ENCODE measurements around the gene APOBEC3G.
A peak's percentile ranks its signal among the peaks of the same experiment; 100 is the strongest.
"Not testable (repeated sequence)": the region's sequence is repeated elsewhere in the genome, so short reads cannot be mapped to it uniquely, and the experiment has no call there.

Gene APOBEC3G

DNA sequence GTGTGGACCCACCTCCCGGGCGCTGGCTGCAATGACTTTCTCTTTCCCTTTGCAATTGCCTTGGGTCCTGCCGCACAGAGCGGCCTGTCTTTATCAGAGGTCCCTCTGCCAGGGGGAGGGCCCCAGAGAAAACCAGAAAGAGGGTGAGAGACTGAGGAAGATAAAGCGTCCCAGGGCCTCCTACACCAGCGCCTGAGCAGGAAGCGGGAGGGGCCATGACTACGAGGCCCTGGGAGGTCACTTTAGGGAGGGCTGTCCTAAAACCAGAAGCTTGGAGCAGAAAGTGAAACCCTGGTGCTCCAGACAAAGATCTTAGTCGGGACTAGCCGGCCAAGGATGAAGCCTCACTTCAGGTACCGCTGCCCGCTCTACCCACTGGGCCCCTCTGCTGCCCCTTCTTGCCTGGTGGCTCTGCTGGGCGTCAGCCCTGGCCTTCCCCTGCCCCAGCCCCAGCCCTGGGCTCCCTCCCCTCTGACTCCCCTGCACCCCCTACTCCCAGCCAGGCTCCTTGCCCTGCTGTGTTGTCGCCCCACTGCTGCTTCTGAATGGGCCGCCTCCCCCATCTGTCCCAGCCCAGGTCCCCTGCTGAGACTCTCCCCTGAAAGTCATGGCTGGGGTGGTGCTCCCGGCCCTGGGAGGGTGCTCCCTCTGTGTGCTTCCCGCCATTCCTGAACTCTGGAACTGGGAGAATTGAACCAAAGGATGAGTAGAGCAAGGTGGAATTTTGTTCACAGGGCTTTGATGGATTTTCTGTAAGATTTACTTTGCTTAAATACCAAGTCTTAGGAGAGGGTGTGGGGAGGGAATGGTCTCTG, at the start of gene APOBEC3G:
APOBEC3G (plus strand) TSS at position 250 of the 815 bp plus-strand sequence; CDS start at position 337, 87 bp downstream.
- DNase-seq (ENCODE audit: low spot score), result peak; percentile 80

DNA sequence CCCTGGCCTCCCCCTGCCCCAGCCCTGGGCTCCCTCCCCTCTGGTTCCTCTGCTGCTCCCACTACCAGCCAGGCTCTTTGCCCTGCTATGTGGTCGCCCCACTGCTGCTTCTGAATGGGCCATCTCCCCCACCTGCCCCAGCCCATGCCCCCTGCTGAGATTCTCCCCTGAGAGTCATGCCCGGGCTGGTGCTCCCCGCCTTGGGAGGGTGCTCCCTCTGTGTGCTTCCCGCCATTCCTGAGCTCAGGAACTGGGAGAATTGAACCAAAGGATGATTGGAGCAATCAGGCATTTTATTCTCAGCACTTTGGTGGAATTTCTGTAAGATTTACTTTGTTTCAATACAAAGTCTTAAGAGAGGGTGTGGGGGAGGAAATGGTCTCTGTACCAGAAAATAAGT, 49.4 kb upstream of the APOBEC3G start:
- no peak for DNase-seq (ENCODE audit: low spot score)

DNA sequence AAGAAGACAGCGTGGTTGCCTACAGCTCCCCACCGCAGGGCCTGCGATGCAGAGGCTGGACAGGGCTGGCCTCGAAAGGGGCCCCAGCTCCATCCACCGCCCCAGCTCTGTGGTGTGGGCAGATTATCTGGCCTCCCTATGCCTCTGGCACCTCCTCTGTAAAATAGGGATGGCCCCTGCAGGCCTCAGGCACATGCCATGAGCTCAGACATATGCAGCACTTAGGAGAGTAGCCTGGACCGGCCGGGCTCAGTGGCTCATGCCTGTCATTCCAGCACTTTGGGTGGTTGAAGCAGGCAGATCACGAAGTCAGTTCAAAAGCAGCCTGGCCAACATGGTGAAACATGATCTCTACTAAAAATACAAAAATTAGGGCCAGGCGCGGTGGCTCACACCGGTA, 48.8 kb upstream of the APOBEC3G start:
- no peak for DNase-seq (ENCODE audit: low spot score)

DNA sequence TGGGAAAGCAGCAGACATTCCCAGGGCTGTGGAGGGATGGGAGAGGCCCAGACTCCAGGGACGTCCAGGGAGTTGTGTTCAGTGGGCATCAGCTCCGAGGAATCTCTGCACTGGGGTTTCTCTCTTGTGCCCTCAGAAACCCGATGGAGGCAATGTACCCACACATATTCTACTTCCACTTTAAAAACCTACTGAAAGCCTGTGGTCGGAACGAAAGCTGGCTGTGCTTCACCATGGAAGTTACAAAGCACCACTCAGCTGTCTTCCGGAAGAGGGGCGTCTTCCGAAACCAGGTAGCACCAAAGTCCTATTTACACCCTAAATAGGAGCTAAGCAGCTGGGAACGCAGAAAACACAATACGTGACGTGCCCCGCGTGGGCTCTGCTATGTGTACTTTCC, 47.8 kb upstream of the APOBEC3G start:
- DNase-seq (ENCODE audit: low spot score), result no peak

DNA sequence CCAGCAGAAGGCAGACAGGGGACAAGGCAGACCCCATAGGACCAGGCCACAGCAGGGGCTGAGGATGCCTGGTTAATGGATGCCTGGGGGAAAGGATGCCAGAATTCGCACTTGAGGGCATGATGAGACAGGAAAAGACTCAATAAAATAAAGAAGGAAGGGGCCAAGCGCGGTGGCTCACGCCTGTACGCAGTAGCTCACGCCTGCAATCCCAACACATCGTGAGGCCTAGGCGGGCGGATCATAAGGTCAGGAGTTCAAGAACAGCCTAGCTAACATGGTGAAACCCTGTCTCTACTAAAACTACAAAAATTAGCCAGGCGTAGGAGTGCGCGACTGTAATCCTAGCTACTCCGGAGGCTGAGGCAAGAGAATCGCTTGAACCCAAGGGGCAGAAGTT, 46.4 kb upstream of the APOBEC3G start:
- no peak for DNase-seq (ENCODE audit: low spot score)

DNA sequence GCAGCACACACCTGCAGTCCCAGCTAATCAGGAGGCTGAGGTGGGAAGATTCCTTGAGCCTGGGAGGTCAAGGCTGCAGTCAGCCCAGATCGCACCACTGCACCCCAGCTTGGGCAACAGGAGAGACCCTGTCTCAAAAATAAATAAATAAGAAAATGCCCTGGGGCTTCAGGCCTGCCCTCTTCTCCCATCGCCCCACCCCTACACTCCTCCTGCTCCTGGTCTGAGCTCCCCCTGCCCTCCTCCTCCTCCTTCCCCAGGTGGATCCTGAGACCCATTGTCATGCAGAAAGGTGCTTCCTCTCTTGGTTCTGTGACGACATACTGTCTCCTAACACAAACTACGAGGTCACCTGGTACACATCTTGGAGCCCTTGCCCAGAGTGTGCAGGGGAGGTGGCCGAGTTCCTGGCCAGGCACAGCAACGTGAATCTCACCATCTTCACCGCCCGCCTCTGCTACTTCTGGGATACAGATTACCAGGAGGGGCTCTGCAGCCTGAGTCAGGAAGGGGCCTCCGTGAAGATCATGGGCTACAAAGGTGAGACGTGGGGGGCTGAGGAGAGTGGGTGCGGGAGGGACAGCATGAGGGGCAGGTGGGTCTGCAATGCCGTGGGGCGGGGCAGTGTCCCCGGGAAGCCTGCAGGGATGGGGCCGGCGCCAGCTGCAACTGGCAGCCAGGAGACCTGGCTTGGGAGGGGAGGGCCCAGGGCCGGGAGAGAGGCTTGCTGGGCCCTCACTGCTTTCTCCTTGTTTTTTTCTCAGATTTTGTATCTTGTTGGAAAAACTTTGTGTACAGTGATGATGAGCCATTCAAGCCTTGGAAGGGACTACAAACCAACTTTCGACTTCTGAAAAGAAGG, 45.4 kb upstream of the APOBEC3G start:
- not testable (repeated sequence) for DNase-seq (ENCODE audit: low spot score)

DNA sequence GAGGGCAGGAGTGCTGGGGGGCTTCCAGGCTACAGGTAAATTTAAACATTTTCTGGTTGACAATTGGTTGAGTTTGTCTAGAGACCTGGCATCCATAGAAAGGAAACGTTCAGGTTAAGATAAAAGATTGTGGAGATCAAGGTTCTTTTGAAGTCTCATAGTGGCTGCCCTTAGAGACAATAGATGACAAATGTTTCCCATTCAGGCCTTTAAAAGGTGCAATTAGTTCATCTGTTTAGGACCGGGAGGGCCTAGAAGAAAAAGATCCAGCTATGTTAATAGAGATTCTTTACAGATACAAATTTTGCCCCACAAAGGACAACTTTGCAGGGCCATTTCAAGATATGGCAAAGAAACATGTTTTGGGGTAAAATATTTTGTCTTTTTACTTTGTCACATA, 40.0 kb upstream of the APOBEC3G start:
- DNase-seq (ENCODE audit: low spot score), result not testable (repeated sequence)

DNA sequence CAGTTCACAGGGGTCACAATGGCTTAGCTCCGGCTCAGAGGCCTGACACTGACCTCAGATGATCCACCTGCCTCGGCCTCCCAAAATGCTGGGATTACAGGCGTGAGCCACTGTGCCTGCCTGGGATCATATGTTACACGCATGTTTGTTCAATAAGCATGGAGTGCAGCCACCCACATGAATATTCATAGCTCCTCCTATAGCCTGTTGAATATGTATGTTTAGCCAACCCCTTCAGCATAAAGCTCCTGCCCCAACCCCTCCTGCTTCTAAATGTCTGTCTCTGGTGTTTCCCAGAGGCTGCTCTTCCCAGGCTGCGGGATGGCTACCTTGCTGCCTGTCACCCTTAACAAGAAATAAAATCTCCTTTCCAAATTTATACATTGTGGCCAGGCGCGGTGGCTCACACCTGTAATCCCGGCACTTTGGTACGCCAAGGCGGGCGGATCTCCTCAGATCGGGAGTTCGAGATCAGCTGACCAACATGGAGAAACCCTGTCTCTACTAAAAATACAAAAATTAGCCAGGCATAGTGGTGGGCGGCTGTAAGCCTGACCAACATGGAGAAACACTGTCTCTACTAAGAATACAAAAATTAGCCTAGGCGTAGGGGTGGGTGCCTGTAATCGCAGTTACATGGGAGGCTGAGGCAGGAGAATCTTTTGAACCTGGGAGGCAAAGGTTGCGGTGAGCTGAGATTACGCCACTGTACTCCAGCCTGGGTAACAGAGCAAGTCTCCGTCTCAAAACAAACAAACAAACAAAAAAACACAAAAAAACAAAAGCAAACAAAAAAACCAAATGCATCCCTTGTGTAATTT, 37.6 kb upstream of the APOBEC3G start:
- DNase-seq (ENCODE audit: low spot score), result no peak

DNA sequence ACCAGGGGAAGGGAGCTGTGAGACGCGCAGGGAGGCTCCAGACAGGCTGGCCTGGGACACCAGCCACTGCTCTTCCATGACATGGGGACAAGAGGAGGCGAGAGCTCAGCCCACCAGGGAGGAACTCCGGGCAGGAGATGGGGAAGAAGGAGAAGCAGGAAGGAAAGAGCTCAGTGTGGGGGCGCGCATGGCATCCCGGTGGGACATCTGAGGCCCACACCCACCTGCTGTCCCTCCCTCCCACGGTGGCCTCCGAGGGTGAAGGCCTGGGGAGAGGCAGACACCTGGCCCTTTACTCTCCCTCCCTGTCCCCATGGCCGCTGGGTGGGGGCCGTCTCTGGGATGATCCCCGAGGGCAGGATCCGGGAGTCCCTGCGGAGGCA, 36.9 kb upstream of the APOBEC3G start:
- not testable (repeated sequence) for DNase-seq (ENCODE audit: low spot score)

DNA sequence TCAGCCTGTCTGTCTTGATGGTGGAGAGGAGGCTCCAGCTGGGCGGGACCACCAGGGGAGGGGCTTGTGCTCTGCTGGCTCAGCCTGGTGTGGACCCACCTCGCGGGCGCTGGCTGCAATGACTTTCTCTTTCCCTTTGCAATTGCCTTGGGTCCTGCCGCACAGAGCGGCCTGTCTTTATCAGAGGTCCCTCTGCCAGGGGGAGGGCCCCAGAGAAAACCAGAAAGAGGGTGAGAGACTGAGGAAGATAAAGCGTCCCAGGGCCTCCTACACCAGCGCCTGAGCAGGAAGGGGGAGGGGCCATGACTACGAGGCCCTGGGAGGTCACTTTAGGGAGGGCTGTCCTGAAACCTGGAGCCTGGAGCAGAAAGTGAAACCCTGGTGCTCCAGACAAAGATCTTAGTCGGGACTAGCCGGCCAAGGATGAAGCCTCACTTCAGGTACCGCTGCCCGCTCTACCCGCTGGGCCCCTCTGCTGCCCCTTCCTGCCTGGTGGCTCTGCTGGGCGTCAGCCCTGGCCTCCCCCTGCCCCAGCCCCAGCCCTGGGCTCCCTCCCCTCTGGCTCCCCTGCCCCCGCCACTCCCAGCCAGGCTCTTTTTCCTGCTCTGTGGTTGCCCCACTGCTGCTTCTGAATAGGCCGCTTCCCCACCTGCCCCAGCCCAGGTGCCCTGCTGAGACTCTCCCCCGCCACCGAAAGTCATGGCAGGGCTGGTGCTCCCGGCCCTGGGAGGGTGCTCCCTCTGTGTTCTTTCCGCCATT, 36.4 kb upstream of the APOBEC3G start, which contains the start of gene APOBEC3F:
APOBEC3F (plus strand) TSS at position 327 of the 759 bp plus-strand sequence; CDS start at position 424, 97 bp downstream.
- peak; percentile 87 for DNase-seq (ENCODE audit: low spot score)

DNA sequence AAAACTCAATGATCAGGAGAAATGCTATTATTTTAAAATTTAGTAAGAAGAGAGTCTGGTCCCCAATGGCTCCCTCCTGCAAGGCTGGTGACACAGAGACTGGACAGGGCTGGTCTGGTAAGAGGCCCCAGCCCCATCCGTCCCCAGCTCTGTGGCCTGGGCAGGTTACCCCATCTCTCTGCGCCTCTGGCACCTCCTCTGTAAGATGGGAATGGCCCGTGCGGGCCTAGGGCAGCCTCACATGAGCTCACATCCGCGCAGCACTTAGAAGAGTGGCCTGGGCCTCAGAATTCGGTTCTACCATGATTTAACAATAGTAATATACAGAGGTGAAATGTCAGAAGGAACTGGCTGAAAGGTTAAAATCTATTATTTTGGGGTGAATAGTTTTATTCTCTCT, 35.2 kb upstream of the APOBEC3G start:
- DNase-seq (ENCODE audit: low spot score), result no peak

DNA sequence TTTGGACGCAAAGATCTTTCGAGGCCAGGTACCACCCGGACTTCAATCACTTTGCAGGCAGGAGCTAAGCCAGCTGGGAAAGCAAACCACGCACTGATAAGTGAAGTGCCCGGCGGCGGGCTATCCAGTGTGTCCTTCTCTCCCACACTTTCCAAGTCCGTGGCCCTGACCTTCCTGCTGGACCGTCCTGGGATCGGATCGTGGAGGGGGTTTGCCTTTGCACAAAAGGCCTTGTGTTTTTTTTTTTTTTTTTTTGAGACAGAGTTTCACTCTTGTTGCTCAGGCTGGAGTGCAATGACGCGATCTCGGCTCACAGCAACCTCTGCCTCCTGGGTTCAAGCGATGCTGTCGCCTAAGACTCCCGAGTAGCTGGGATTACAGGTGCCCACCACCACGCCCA, 34.0 kb upstream of the APOBEC3G start:
- not testable (repeated sequence) for DNase-seq (ENCODE audit: low spot score)

DNA sequence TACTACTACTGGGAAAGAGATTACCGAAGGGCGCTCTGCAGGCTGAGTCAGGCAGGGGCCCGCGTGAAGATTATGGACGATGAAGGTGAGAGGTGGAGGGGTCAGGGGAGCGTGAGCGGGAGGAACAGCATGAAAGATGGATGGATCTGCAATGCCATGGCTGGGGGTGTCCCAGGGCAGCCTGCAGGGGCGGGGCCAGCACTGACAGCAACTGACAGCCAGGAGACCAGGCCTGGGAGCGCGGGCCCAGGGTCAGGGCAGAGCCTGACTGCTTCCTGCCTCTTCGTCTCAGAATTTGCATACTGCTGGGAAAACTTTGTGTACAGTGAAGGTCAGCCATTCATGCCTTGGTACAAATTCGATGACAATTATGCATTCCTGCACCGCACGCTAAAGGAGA, 31.9 kb upstream of the APOBEC3G start:
- DNase-seq (ENCODE audit: low spot score), result not testable (repeated sequence)

DNA sequence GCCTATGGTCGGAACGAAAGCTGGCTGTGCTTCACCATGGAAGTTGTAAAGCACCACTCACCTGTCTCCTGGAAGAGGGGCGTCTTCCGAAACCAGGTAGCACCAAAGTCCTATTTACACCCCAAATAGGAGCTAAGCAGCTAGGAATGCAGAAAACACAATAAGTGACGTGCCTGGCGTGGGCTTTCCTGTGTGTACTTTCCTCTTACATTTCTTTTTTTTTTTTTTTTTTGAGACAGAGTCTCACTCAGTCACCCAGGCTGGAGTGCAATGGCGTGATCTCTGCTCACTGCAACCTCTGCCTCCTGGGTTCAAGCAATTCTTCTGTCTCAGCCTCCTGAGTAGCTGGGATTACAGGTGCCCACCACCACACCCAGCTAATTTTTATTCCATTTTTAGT, 27.6 kb upstream of the APOBEC3G start:
- DNase-seq (ENCODE audit: low spot score), result not testable (repeated sequence)

DNA sequence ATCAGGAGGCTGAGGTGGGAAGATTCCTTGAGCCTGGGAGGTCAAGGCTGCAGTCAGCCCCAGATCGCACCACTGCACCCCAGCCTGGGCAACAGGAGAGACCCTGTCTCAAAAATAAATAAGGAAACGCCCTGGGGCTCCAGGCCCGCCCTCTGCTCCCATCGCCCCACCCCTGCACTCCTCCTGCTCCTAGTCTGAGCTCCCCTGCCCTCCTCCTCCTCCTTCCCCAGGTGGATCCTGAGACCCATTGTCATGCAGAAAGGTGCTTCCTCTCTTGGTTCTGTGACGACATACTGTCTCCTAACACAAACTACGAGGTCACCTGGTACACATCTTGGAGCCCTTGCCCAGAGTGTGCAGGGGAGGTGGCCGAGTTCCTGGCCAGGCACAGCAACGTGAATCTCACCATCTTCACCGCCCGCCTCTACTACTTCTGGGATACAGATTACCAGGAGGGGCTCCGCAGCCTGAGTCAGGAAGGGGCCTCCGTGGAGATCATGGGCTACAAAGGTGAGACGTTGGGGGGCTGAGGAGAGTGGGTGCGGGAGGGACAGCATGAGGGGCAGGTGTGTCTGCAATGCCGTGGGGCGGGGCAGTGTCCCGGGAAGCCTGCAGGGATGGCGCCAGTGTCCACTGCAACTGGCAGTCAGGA, 25.1 kb upstream of the APOBEC3G start:
- DNase-seq (ENCODE audit: low spot score), result not testable (repeated sequence)

DNA sequence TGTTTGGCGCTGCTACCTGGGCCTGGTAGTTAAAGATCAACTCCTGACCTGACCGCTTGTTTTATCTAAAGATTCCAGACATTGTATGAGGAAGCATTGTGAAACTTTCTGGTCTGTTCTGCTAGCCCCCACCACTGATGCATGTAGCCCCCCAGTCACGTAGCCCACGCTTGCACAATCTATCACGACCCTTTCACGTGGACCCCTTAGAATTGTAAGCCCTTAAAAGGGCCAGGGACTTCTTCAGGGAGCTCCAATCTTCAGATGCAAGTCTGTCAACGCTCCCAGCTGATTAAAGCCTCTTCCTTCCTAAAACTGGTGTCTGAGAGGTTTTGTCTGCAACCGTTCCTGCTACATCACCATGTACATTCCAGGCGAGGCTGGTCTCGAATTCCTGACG, 21.4 kb upstream of the APOBEC3G start:
- DNase-seq (ENCODE audit: low spot score), result no peak

DNA sequence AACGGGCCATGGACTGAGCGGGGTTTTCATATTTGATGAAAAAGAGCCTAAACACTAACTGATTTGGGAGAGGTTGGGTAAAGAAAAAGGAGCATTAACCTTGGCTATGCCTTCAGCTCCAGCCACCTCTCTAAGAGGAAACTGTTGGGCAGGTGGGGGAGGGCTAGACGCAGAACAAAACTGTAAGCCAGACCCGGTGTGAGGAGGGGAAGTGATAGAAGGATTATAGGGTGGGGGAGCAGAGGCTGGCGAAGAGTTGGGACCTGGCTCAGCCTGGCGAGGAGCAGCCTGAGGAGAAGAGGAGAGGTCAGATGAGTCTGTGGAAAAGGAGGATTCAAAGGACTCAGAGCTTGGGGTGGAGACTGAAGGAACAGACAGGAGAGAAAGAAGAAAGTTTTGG, 15.8 kb upstream of the APOBEC3G start:
- not testable (repeated sequence) for DNase-seq (ENCODE audit: low spot score)

DNA sequence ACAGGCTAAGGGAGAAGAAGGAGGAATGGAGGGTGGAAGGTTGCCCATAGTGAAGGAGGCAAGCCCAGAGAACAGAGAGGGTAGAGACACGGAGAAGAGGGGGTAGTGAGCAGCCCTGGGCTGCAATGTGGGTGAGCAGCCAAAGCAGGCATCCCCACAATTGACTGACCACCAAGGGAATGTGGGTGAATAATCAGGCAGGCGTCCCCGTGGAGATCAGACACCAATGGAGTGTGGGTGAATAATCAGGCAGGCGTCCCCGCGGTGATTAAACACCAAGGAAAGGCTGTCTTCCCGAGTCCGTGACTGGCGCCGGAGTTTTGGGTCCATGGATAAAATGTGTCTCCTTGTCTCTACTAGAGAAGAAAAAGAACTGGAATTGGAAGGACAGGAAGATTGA, 15.1 kb upstream of the APOBEC3G start:
- DNase-seq (ENCODE audit: low spot score), result not testable (repeated sequence)

DNA sequence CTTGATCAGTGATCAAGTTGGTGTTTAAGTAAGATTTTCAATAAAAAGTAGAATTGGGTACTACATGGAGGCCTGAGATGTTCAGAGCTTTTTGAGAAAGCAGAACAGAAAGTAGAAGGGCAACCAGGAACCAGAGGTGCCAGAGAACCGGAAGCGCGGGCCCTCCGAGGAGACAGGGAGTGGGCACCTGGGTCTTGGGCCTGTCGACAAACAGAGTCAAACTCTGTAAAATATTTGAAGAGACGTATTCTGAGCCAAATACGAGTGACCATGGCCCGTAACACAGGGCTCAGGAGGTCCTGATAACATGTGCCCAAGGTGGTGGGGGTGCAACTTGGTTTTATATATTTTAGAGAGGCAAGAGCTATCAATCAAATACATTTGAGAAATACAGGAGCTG, 13.2 kb upstream of the APOBEC3G start:
- not testable (repeated sequence) for DNase-seq (ENCODE audit: low spot score)

DNA sequence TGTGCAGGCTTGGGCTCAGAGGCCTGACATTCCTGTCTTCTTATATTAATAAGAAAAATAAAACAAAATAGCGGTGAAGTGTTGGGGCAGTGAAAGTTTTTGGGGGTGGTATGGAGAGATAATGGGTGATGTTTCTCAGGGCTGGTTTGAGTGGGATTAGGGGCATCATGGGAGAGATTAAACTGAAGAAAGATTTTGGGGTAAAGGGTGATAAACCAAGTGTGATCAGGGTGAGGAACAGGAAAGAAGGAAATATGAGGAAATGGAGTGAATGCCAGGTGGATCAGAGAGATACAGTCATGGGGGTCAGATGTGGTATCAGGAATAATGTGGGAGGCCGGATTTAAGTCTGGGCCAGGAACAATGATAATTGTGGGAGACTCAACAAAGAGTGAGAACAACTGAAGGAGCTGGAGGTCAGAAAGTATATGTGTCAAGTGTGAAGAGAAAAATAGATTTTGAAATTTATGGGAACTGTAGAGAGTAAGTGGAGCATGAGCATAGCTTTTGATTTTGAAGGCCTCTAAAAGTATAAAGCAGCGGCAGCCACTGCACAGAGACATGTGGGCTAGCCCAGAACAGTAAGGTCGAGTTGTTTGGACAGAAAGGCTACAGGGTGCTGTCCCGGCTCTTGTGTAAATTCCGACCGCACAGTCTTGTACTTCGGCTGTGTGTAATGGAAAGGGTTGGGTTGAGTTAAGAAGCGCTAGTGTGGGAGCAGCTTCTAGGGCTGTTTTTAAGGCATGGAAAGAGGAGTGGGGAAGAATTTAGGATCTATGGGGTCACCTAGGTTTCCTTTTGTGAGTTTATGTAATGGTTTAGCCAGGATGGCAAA, 10.4 kb upstream of the APOBEC3G start:
- DNase-seq (ENCODE audit: low spot score), result not testable (repeated sequence)

Measured in CD4-positive, alpha-beta T cell treated with Interleukin-2 at 100 ng/mL for 4 hours (primary cell).